ENCODE measurements around the gene DNAH17.

The DNAH17 gene

DNA sequence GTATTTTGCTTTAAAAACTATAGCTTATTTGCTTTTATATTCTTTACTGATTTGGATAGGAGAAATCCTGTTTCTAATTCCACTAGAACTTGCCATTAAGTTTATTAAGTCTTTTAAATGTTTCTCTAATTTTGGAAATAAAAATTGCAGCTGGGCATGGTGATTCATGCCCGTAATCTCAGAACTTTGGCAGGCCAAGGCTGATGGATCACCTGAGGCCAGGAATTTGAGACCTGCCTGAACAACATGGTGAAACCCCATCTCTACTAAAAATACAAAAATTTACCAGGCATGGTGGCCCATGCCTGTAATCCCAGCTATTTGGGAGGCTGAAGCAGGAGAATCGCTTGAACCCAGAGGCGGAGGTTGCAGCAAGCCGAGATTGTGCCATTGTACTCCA, 30.7 kb downstream of the DNAH17 start:
- Histone ChIP-seq H3K4me3 (ENCODE audit: low read depth, low read length) (no peak overlapping the region), H3K4me1 (no peaks in the 10 kb centered on the region; the same call in 1 of the 2 replicates), H3K9me3 (no peaks in the 10 kb centered on the region), H3K36me3 (no peaks in the 10 kb centered on the region), H3K27me3 (no peaks in the 10 kb centered on the region)
- TF ChIP-seq, protein P1, sequence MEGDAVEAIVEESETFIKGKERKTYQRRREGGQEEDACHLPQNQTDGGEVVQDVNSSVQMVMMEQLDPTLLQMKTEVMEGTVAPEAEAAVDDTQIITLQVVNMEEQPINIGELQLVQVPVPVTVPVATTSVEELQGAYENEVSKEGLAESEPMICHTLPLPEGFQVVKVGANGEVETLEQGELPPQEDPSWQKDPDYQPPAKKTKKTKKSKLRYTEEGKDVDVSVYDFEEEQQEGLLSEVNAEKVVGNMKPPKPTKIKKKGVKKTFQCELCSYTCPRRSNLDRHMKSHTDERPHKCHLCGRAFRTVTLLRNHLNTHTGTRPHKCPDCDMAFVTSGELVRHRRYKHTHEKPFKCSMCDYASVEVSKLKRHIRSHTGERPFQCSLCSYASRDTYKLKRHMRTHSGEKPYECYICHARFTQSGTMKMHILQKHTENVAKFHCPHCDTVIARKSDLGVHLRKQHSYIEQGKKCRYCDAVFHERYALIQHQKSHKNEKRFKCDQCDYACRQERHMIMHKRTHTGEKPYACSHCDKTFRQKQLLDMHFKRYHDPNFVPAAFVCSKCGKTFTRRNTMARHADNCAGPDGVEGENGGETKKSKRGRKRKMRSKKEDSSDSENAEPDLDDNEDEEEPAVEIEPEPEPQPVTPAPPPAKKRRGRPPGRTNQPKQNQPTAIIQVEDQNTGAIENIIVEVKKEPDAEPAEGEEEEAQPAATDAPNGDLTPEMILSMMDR (IDR thresholded peaks at IDR 0.05; ENCODE audit: low read depth, low read length), result no peak
- no peak for DNase-seq

DNA sequence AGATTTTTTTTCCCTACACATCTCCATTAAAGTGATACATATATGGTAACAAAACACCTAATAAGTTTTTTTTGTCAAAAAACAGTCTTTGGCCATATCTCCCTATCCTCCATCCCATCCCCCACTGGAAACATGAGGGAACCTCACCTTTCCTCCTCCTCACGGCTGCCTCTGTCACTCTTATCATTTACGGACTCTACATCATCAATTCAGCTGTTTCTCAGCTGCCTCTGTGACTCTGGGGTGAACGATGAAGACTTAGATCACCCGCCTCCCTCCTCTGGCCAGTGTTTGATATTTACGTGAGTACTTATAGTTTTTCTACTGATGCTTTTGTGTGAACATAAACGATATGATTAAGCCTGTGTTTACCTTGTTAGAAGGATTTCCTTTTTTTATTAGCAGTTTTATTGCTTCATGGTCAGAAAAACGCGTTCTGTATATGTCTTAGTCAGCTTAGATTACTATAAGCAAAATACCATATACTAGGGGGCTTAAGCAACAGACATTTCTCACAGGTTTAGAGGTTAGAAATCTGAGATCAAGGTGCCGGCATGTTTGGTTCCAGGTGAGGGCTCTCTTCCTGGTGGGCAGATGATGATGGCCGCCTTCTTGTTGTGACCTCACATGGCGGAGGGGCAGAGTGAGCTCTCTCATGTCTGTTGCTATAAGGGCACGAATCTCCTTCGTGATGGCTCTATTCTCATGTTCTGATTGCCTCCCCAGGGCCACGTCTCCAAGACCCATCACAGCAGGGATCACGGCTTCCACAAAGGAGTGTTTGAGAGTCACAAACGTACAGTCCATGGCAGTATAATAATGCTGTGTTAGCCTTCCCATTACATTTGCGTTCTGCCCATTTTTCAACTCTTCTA, 32.1 kb downstream of the DNAH17 start:
- TF ChIP-seq, protein P1 (IDR thresholded peaks at IDR 0.05; ENCODE audit: low read depth, low read length), result no peak
- Histone ChIP-seq H3K36me3 (no peaks in the 10 kb centered on the region), H3K4me1 (no peaks in the 10 kb centered on the region; the same call in 1 of the 2 replicates), H3K4me3 (ENCODE audit: low read depth, low read length) (no peak overlapping the region), H3K9me3 (no peaks in the 10 kb centered on the region), H3K27me3 (no peaks in the 10 kb centered on the region)
- no peak for DNase-seq

DNA sequence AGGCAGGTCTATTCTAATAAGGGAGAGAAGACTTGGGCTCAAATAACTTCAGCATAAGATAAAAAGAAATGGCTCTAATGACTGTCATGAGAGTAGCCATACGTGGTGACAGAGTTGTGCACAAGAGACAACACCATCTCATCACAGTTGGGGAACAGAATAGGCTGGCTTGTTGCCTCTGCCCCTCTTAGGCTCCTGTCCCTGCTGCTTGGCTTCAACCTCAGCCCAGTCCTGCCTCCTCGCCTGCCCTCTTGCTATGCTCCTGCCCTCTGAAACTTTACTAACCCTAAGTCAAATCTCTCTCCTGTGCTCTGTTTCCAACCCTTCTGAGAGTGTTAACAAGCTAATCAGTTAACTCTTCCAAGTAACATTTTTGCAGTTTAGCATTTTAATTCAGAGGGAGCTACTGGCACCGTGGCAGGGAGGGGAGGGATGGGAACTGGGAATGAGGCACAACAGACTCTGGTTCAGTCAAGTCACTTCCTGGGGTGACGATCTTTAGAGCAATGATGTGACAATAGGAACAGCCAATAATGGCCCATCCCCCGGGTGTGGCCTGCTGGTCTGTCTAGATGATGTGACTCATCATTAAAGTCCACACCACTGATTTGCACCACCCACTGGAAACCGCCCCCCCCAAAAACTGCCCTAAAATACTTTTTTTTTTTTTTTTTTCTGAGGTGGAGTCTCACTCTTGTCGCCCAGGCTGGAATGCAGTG, 35.5 kb downstream of the DNAH17 start:
- no peaks in the 10 kb centered on the region for H3K36me3 ChIP-seq
- no peaks in the 10 kb centered on the region; the same call in 1 of the 2 replicates for H3K4me1 ChIP-seq
- H3K9me3 ChIP-seq, result no peaks in the 10 kb centered on the region
- DNase-seq, result no peak
- no peak overlapping the region for H3K4me3 ChIP-seq (ENCODE audit: low read depth, low read length)
- H3K27me3 ChIP-seq, result no peaks in the 10 kb centered on the region
- TF ChIP-seq, protein P1 (IDR thresholded peaks at IDR 0.05; ENCODE audit: low read depth, low read length), result no peak

DNA sequence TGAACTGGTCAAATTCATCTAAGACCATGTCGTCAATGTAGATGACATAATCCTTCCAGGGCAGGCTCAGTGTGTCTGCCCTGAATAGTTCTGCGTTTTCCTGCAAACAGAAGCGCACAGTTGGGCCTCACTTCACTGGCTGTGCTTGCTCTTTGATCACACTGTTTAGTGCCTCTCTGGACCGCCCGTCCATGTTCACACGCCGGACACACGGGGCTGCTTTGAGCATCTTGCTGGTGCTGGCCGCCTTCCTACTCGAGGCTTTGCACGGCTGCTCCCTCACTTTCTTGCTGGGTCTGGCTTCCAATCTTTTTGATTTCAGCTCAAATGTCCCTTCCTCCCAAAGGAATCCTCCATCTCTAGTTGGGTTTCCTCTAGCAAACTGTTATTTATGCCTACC, 37.4 kb downstream of the DNAH17 start:
- no peak for DNase-seq
- no peaks in the 10 kb centered on the region; the same call in 1 of the 2 replicates for H3K4me1 ChIP-seq
- H3K27me3 ChIP-seq, result no peaks in the 10 kb centered on the region
- H3K36me3 ChIP-seq, result no peaks in the 10 kb centered on the region
- H3K4me3 ChIP-seq (ENCODE audit: low read depth, low read length), result no peak overlapping the region
- TF ChIP-seq, protein P1 (IDR thresholded peaks at IDR 0.05; ENCODE audit: low read depth, low read length), result no peak
- H3K9me3 ChIP-seq, result no peaks in the 10 kb centered on the region

DNA sequence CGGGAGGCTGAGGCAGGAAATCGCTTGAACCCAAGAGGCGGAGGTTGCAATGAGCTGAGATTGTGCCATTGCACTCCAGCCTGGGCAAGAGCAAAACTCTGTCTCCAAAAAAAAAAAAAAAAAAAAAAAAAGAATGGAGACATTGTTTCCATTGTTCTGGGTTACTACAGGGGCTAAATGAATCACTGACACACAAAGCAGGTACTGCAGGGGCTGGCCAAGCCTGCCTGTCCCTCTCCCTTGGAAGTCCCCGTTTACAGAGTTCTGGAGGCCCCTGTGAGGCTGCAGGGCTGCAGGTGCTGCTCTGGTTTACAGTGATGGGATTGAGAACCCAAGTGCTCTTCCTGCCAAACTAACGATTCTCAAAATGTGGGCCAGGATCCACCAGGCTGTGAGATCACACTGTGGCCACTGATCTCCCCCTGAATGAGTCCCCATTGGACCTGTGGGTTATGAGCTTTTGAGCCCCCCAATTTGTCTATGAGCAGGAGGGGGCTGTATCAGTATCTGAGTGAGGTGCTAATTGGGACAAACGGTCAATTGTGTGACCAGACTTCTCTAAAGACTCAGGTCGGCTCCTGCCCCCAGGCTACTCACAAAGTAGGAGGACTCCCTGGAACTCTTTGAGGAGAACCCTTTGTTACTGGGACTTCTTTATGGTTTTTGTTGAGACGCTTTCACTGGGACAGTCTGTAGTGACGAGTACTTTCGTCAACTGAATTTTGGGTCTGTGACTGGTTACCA, 39.0 kb downstream of the DNAH17 start:
- Histone ChIP-seq H3K9me3 (no peaks in the 10 kb centered on the region), H3K36me3 (no peaks in the 10 kb centered on the region), H3K27me3 (no peaks in the 10 kb centered on the region), H3K4me3 (ENCODE audit: low read depth, low read length) (no peak overlapping the region), H3K4me1 (no peaks in the 10 kb centered on the region; the same call in 1 of the 2 replicates)
- DNase-seq, result no peak
- TF ChIP-seq, protein P1 (IDR thresholded peaks at IDR 0.05; ENCODE audit: low read depth, low read length), result no peak
